GM19455 (cell line): ENCODE data around the gene ASPN.

Source experiments
- ATAC-seq: cut with Tn5 transposase; IDR thresholded peaks from one replicate; pipeline ENCODE4 v1.9.1; 2021; ENCODE audit not compliant: unreplicated experiment

Gene ASPN

GRCh38 chr9:92478783-92479182, 3.5 kb downstream of the ASPN start:
- no peak for ATAC-seq

GRCh38 chr9:92476962-92477361, 5.3 kb downstream of the ASPN start:
- ATAC-seq = no peak

GRCh38 chr9:92474587-92474986, 7.7 kb downstream of the ASPN start:
- no peak for ATAC-seq

- no peak for ATAC-seq
Observed at GRCh38 chr9:92468206-92468605, 14.1 kb downstream of the ASPN start.

GRCh38 chr9:92467511-92467910, 14.8 kb downstream of the ASPN start:
- no peak for ATAC-seq

- no peak for ATAC-seq
Observed at GRCh38 chr9:92467041-92467440, 15.3 kb downstream of the ASPN start.

GRCh38 chr9:92463984-92464383, 18.3 kb downstream of the ASPN start:
- ATAC-seq = no peak

- no peak for ATAC-seq
Observed at GRCh38 chr9:92463387-92463786, 18.9 kb downstream of the ASPN start.

- ATAC-seq = no peak
Observed at GRCh38 chr9:92457576-92457975, 24.7 kb downstream of the ASPN start.

GRCh38 chr9:92455217-92455616, 27.1 kb downstream of the ASPN start:
- ATAC-seq = no peak

- no peak for ATAC-seq
Observed at GRCh38 chr9:92446536-92446935, 35.8 kb downstream of the ASPN start.

GRCh38 chr9:92444841-92445240, 37.5 kb downstream of the ASPN start:
- no peak for ATAC-seq

GRCh38 chr9:92440751-92441046, 41.6 kb downstream of the ASPN start:
- no peak for ATAC-seq

GRCh38 chr9:92439921-92440750, 42.2 kb downstream of the ASPN start:
- ATAC-seq = no peak

- no peak for ATAC-seq
Observed at GRCh38 chr9:92438900-92439526, 43.3 kb downstream of the ASPN start.

GRCh38 chr9:92435263-92435662, 47.0 kb downstream of the ASPN start:
- no peak for ATAC-seq

- no peak for ATAC-seq
Observed at GRCh38 chr9:92432972-92433548, 49.2 kb downstream of the ASPN start.

- no peak for ATAC-seq
Observed at GRCh38 chr9:92432350-92432749, 50.0 kb downstream of the ASPN start.

- no peak for ATAC-seq
Observed at GRCh38 chr9:92429836-92430235, 52.5 kb downstream of the ASPN start.

- ATAC-seq = no peak
Observed at GRCh38 chr9:92426501-92427145, 55.7 kb downstream of the ASPN start.

- no peak for ATAC-seq
Observed at GRCh38 chr9:92425474-92425873, 56.8 kb downstream of the ASPN start.

GRCh38 chr9:92424340-92424739, 58.0 kb downstream of the ASPN start, which contains the start of gene OMD:
Gene OMD (minus strand): TSS chr9:92424471. CDS start chr9:92417558, 6,913 bp downstream.
- no peak for ATAC-seq
